ENCODE data around the gene ENC1.

ENC1 gene

GRCh38 chr5:74608736-74609601 is 31.6 kb downstream of the ENC1 start:
- DNase-seq (ENCODE audit: low spot score): no peak

GRCh38 chr5:74605759-74606158 is 34.8 kb downstream of the ENC1 start:
- DNase-seq (ENCODE audit: low spot score): no peak

- no peak for DNase-seq (ENCODE audit: low spot score)
These were observed 37.2 kb downstream of the ENC1 start for GRCh38 chr5:74603376-74603775.

GRCh38 chr5:74599148-74599547 is 41.4 kb downstream of the ENC1 start:
- DNase-seq (ENCODE audit: low spot score): no peak

- DNase-seq (ENCODE audit: low spot score): no peak
These were observed 41.8 kb downstream of the ENC1 start for GRCh38 chr5:74598731-74599130.

- DNase-seq (ENCODE audit: low spot score): no peak
These were observed 43.6 kb downstream of the ENC1 start for GRCh38 chr5:74596927-74597326.

GRCh38 chr5:74595143-74595925 is 45.2 kb downstream of the ENC1 start:
- no peak for DNase-seq (ENCODE audit: low spot score)

GRCh38 chr5:74594137-74595040 is 46.1 kb downstream of the ENC1 start:
- no peak for DNase-seq (ENCODE audit: low spot score)

GRCh38 chr5:74589204-74590056 is 51.1 kb downstream of the ENC1 start:
- DNase-seq (ENCODE audit: low spot score): no peak

GRCh38 chr5:74588415-74588814 is 52.1 kb downstream of the ENC1 start:
- no peak for DNase-seq (ENCODE audit: low spot score)

- DNase-seq (ENCODE audit: low spot score): no peak
These were observed 52.6 kb downstream of the ENC1 start for GRCh38 chr5:74587890-74588289.

- no peak for DNase-seq (ENCODE audit: low spot score)
These were observed 53.2 kb downstream of the ENC1 start for GRCh38 chr5:74587300-74587699.

GRCh38 chr5:74586856-74587255 is 53.7 kb downstream of the ENC1 start:
- DNase-seq (ENCODE audit: low spot score): no peak

- DNase-seq (ENCODE audit: low spot score): no peak
These were observed 57.7 kb downstream of the ENC1 start for GRCh38 chr5:74582853-74583252.

GRCh38 chr5:74581988-74582365 is 58.6 kb downstream of the ENC1 start:
- no peak for DNase-seq (ENCODE audit: low spot score)

- no peak for DNase-seq (ENCODE audit: low spot score)
These were observed 59.8 kb downstream of the ENC1 start for GRCh38 chr5:74580729-74581109.

- no peak for DNase-seq (ENCODE audit: low spot score)
These were observed 61.3 kb downstream of the ENC1 start for GRCh38 chr5:74579215-74579614.

- DNase-seq (ENCODE audit: low spot score): no peak
These were observed 62.0 kb downstream of the ENC1 start for GRCh38 chr5:74578356-74579044.

Measured in left forelimb (tissue), 1 donor.